Mammary epithelial cell (primary cell): Measurements from ENCODE around the gene PDYN.

Experiments
- CTCF ChIP-seq, 2 donors: IDR thresholded peaks in 1 of 2; conservative IDR thresholded peaks in 1 of 2; 2 replicates each; pipeline ENCODE4 v1.5.1; 2011 to 2012; ENCODE audit warnings: inconsistent platforms in 2 of 2, low read length in 2 of 2, mild to moderate bottlenecking in 2 of 2, control low read depth in 1 of 2, low read depth in 1 of 2; ENCODE audit not compliant: insufficient read depth in 1 of 2; ENCODE audit errors: extremely low read depth in 1 of 2
- EZH2 ChIP-seq: IDR thresholded peaks from 2 replicates; pipeline ENCODE4 v1.6.1; 2012; ENCODE audit warnings: low read length, inconsistent platforms, borderline replicate concordance

DNA sequence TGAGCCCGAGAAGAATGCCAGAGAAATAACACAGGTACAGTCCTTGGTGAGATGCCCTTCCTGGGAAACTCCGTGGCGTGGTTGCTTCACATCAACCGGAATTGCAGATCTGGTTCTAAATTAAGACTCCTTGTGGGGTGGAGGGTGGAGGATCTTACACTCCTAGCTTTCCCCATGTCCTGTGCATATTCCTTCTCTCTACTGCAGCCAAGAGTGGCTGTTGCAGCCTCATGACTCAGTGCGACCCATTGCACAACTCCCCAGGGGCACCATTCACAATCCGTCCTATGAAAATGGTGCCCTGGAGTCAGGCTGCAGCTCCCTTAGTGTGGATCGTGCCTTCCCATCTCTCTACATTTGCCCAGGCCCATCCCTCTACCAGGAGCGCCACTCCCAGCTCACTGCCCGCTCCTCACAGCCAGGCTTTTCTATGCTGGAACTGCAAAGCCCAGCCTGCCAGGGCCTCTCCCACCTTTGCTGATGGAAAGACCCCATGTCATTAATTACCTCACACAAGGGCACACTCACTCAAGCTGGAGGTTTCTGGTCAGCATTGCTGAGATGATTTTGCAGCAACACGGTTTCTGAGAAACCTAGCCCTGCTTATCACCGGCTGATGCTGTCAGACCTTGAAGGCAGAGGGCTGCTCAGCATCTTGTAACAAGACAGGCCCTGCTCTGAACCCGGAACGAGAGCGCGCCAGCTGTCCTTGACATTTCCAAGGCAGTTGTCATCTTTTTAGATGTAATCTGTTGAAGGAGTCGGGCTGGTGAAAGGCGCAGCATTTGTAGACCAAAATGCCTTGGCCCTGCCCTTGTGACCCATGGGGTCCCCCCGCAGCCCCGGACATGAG, 58.9 kb downstream of the PDYN start:
- no peak for TF ChIP-seq CTCF (conservative IDR thresholded peaks at IDR 0.05 in 1 of 2, IDR thresholded peaks at IDR 0.05 in 1 of 2; ENCODE audit: extremely low read depth in 1 of 2, insufficient read depth in 1 of 2, low read depth in 1 of 2, low read length in 2 of 2)
- TF ChIP-seq EZH2: no peak
